Urothelium cell line (cell line): ENCODE results near the gene PPP2R5B.

Source experiments
- DNase-seq: peaks from one replicate; pipeline ENCODE4 v3.0.0; 2011; ENCODE audit warnings: low spot score, mixed read lengths
- FAIRE-seq: peaks from 2 replicates; lab custom pipeline; 2011; peaks lifted over from hg19 to GRCh38; lab: Jason Lieb, UNC

PPP2R5B gene

GRCh38 chr11:64906314-64906635, 18.2 kb upstream of the PPP2R5B start:
- DNase-seq = no peak
- FAIRE-seq = no peak

- FAIRE-seq = no peak
- DNase-seq = no peak
Measured at GRCh38 chr11:64908766-64909165, 15.7 kb upstream of the PPP2R5B start.

- no peak for FAIRE-seq
Measured at GRCh38 chr11:64909653-64910343, 14.7 kb upstream of the PPP2R5B start.

GRCh38 chr11:64910451-64911093, 13.9 kb upstream of the PPP2R5B start:
- no peak for FAIRE-seq
- no peak for DNase-seq

More at GRCh38 chr11:64909653-64910343, 14.7 kb upstream of the PPP2R5B start:
- DNase-seq = no peak

- DNase-seq = no peak
- no peak for FAIRE-seq
Measured at GRCh38 chr11:64911142-64911541, 13.3 kb upstream of the PPP2R5B start.

GRCh38 chr11:64911689-64912088, 12.8 kb upstream of the PPP2R5B start:
- no peak for FAIRE-seq

GRCh38 chr11:64913171-64913727, 11.2 kb upstream of the PPP2R5B start:
- FAIRE-seq (no peak), DNase-seq (no peak)

More at GRCh38 chr11:64911689-64912088, 12.8 kb upstream of the PPP2R5B start:
- no peak for DNase-seq

GRCh38 chr11:64914123-64914522, 10.4 kb upstream of the PPP2R5B start:
- FAIRE-seq = no peak

GRCh38 chr11:64915376-64915887, 9.1 kb upstream of the PPP2R5B start:
- DNase-seq (no peak), FAIRE-seq (no peak)

More at GRCh38 chr11:64914123-64914522, 10.4 kb upstream of the PPP2R5B start:
- DNase-seq = no peak

- FAIRE-seq = no peak
- peak; percentile 44 for DNase-seq
Measured at GRCh38 chr11:64916040-64916774, 8.3 kb upstream of the PPP2R5B start.

GRCh38 chr11:64916775-64917662, 7.5 kb upstream of the PPP2R5B start, which contains the start of gene ATG2A:
ATG2A (minus strand) TSS chr11:64917209; CDS start chr11:64917135, 74 bp downstream.
- peak; percentile 98 for DNase-seq
- FAIRE-seq = peak; percentile 88

- no peak for FAIRE-seq
Measured at GRCh38 chr11:64917663-64917995, 6.9 kb upstream of the PPP2R5B start.

GRCh38 chr11:64918017-64918416, 6.5 kb upstream of the PPP2R5B start:
- DNase-seq = no peak
- FAIRE-seq = no peak

More at GRCh38 chr11:64917663-64917995, 6.9 kb upstream of the PPP2R5B start:
- no peak for DNase-seq

- FAIRE-seq = no peak
Measured at GRCh38 chr11:64919627-64920026, 4.9 kb upstream of the PPP2R5B start.

GRCh38 chr11:64920124-64920523, 4.4 kb upstream of the PPP2R5B start:
- FAIRE-seq (no peak), DNase-seq (no peak)

More at GRCh38 chr11:64919627-64920026, 4.9 kb upstream of the PPP2R5B start:
- no peak for DNase-seq

- no peak for FAIRE-seq
- DNase-seq = no peak
Measured at GRCh38 chr11:64921384-64921783, 3.1 kb upstream of the PPP2R5B start.

GRCh38 chr11:64923151-64923661, 1.3 kb upstream of the PPP2R5B start:
- FAIRE-seq (no peak), DNase-seq (no peak)

- FAIRE-seq = no peak
- peak; percentile 32 for DNase-seq
Measured at GRCh38 chr11:64924910-64925284, 408 bp downstream of the PPP2R5B start.

GRCh38 chr11:64925536-64926436, 1.3 kb downstream of the PPP2R5B start:
- DNase-seq = no peak
- no peak for FAIRE-seq
